Activated naive CD4-positive, alpha-beta T cell (primary cell): ENCODE data around the gene DIPK1B.

Experiments
- DNase-seq, 4 experiments: peaks; one replicate each; lab custom pipeline; 2025; lab: John Stamatoyannopoulos, UW

Gene DIPK1B

GRCh38 chr9:136720251-136720897 is 8.0 kb downstream of the DIPK1B start:
- DNase-seq, result no peak

GRCh38 chr9:136720898-136721338 is 8.5 kb downstream of the DIPK1B start:
- DNase-seq, result no peak

GRCh38 chr9:136721339-136722092 is 9.1 kb downstream of the DIPK1B start:
- no peak for DNase-seq

GRCh38 chr9:136722093-136722968 is 10.0 kb downstream of the DIPK1B start:
- DNase-seq, result no peak

GRCh38 chr9:136722969-136723356 is 10.6 kb downstream of the DIPK1B start:
- no peak for DNase-seq

GRCh38 chr9:136723362-136723976 is 11.1 kb downstream of the DIPK1B start:
- no peak for DNase-seq

- DNase-seq, result no peak
Measured at GRCh38 chr9:136723989-136724388, 11.6 kb downstream of the DIPK1B start.

GRCh38 chr9:136724772-136725171 is 12.4 kb downstream of the DIPK1B start:
- DNase-seq, result no peak

- DNase-seq, result no peak
Measured at GRCh38 chr9:136725612-136726011, 13.2 kb downstream of the DIPK1B start.

- no peak for DNase-seq
Measured at GRCh38 chr9:136726118-136726517, 13.7 kb downstream of the DIPK1B start.

- DNase-seq, result peak in 1 of 4 experiments; percentile 28
Measured at GRCh38 chr9:136726631-136727191, 14.3 kb downstream of the DIPK1B start.

- DNase-seq, result peak; percentile 90 to 95 (median 94)
Measured at GRCh38 chr9:136728080-136728547, 15.7 kb downstream of the DIPK1B start.

GRCh38 chr9:136728548-136729123 is 16.3 kb downstream of the DIPK1B start:
- DNase-seq, result no peak

GRCh38 chr9:136729144-136729543 is 16.8 kb downstream of the DIPK1B start:
- DNase-seq, result no peak

GRCh38 chr9:136729926-136730325 is 17.6 kb downstream of the DIPK1B start:
- no peak for DNase-seq

GRCh38 chr9:136732444-136733178 is 20.2 kb downstream of the DIPK1B start:
- DNase-seq, result no peak

GRCh38 chr9:136733611-136734010 is 21.2 kb downstream of the DIPK1B start:
- no peak for DNase-seq

- no peak for DNase-seq
Measured at GRCh38 chr9:136734837-136735496, 22.6 kb downstream of the DIPK1B start.

- DNase-seq, result no peak
Measured at GRCh38 chr9:136735812-136736480, 23.6 kb downstream of the DIPK1B start.
